HFFc6 (cell line): ENCODE measurements around the gene PACSIN3. TPM values are rescaled to one million over a fixed set of nuclear protein-coding genes. Genes with fewer than 3 reads are reported as not detected.

Experiments
- DNase-seq: peaks from one replicate; pipeline ENCODE4 v3.0.0-alpha.2; 2018
- H3K27ac Mint-ChIP-seq: 2 replicates; pipeline ENCODE4 v1.8.0; 2020; ENCODE audit warnings: mild to moderate bottlenecking, mixed read lengths
- H3K27me3 Mint-ChIP-seq: 2 replicates; pipeline ENCODE4 v1.8.0; 2021; ENCODE audit warnings: mild to moderate bottlenecking, moderate library complexity, mixed read lengths; ENCODE audit not compliant: insufficient read depth
- H3K36me3 Mint-ChIP-seq: 2 replicates; pipeline ENCODE4 v1.8.0; 2021; ENCODE audit warnings: low read depth, mixed read lengths
- H3K4me1 Mint-ChIP-seq: 2 replicates; pipeline ENCODE4 v1.8.0; 2020; ENCODE audit warnings: low read depth, mixed read lengths
- H3K4me3 Mint-ChIP-seq: 2 replicates; pipeline ENCODE4 v1.8.0; 2020; ENCODE audit warnings: mild to moderate bottlenecking, moderate library complexity, mixed read lengths
- H3K9me3 Mint-ChIP-seq: 2 replicates; pipeline ENCODE4 v1.8.0; 2020; ENCODE audit warnings: mild to moderate bottlenecking, mixed read lengths
- total RNA-seq, 6 experiments: library from RNA; stranded (reverse); fragmentation: NEBNext Ultra II Directional; extraction: Animal tissue kit (Norgen Biotek cat#: 25700); gene quantifications; 2 replicates in 1 of 6; 3 replicates in 5 of 6; pipeline ENCODE4 v1.2.3, GENCODE V29; 2021
- TF ChIP-seq, protein P1 (sequence below): fragments of 200-600 bp; sonication (generic); IDR thresholded peaks from 2 replicates; pipeline ENCODE4 v1.5.0; 2021; ENCODE audit warnings: antibody characterized with exemption, mild to moderate bottlenecking

The PACSIN3 gene
- total RNA-seq, 6 experiments from 2014 or later = 10.3 to 30.9 (median 22.1) TPM

DNA sequence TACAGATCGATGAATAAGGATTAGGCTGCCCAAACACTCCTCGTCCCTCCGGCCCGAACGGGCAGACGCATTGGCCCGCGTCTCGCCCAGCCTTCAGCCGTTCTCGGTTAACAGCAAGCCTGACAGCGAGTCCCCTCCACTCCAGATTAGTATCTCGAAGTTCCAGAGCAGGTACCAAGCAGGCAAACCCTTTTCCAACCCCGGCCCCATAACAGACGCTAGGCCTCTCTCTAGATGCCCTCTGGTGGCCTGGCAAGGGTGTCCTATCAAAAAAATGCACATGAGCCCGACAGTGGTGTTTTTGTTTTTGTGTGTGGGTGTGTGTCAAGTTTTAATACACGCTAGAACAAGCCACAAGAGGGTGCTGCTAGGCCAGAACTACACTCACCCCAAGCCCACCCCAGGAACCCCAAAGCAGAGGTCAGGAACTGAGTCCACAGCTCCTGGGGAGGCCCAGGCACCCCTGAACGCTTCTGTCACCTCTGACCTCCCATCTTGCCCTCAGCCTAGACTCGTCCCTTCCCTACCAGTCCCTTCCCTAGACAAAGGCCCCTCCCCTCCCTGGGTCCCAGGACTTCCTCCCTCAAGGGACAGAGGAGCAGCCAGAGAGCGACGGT, 8.9 kb downstream of the PACSIN3 start:
- peaks cover 25% of the 10 kb centered on the region for H3K4me1 Mint-ChIP-seq
- peaks cover 7% of the 10 kb centered on the region for H3K27me3 Mint-ChIP-seq
- H3K9me3 Mint-ChIP-seq = no peaks in the 10 kb centered on the region
- DNase-seq = peak; percentile 82
- TF ChIP-seq, protein P1, sequence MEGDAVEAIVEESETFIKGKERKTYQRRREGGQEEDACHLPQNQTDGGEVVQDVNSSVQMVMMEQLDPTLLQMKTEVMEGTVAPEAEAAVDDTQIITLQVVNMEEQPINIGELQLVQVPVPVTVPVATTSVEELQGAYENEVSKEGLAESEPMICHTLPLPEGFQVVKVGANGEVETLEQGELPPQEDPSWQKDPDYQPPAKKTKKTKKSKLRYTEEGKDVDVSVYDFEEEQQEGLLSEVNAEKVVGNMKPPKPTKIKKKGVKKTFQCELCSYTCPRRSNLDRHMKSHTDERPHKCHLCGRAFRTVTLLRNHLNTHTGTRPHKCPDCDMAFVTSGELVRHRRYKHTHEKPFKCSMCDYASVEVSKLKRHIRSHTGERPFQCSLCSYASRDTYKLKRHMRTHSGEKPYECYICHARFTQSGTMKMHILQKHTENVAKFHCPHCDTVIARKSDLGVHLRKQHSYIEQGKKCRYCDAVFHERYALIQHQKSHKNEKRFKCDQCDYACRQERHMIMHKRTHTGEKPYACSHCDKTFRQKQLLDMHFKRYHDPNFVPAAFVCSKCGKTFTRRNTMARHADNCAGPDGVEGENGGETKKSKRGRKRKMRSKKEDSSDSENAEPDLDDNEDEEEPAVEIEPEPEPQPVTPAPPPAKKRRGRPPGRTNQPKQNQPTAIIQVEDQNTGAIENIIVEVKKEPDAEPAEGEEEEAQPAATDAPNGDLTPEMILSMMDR = peak; percentile 85
- peaks cover 8% of the 10 kb centered on the region; the same call in 1 of the 2 replicates for H3K36me3 Mint-ChIP-seq
- peak overlapping the region; percentile 99 for H3K27ac Mint-ChIP-seq
- peak overlapping the region; percentile 96 for H3K4me3 Mint-ChIP-seq

DNA sequence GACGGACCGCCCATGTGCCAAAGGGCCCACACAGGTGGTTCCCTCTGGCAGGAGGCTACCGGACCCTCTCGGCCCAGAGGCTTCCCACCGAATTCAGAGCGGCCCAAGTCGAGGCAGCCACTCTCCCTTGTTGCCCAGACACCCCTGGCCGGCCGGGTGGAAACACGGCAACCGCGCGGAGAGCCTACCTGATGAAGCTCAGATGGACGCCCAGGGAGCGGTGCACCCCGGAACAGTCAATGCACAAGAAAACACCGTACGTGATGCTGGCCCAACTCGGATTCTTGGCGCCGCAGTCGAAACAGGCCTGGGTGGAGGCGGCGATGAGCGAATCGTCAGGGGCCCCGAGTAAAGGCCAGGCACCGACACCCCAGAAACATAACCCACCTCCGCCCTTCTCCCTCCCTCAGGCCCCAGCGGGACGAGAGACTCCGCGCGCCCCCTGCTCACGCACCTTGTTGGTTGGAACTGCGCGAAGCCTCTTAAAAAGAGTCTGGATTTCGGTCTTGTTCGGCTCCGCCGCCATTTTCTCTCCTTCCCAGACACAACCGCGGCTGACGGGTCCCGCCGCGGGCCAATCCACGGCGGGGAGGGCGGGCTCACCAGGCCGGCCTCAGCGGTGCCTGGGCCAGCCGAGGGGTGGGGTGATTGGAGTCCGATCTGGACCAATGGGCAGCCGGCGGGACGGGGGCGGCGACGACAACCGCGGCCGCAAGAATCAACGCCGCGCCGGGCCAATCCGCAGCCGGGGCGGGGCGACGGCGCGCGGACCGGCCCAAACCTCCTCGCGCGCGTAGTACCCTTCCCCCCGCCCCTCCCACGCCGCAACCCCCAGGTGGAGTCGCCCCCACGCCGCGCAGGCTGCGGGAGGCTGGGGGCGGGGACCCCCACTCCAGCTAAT, 9.7 kb downstream of the PACSIN3 start, which contains the start of gene ARFGAP2:
ARFGAP2 (minus strand) TSS at position 552 of the 901 bp plus-strand sequence; CDS start at position 526, 26 bp downstream.
- Mint-ChIP-seq H3K9me3 (no peaks in the 10 kb centered on the region), H3K4me3 (peak within 1 kb of the TSS; percentile 96), H3K4me1 (peaks cover 25% of the 10 kb centered on the region), H3K36me3 (peaks cover 8% of the 10 kb centered on the region; the same call in 1 of the 2 replicates), H3K27ac (peak within 1 kb of the TSS; percentile 99), H3K27me3 (peaks cover 9% of the 10 kb centered on the region)
- TF ChIP-seq, protein P1 = no peak
- DNase-seq = peak; percentile 93

DNA sequence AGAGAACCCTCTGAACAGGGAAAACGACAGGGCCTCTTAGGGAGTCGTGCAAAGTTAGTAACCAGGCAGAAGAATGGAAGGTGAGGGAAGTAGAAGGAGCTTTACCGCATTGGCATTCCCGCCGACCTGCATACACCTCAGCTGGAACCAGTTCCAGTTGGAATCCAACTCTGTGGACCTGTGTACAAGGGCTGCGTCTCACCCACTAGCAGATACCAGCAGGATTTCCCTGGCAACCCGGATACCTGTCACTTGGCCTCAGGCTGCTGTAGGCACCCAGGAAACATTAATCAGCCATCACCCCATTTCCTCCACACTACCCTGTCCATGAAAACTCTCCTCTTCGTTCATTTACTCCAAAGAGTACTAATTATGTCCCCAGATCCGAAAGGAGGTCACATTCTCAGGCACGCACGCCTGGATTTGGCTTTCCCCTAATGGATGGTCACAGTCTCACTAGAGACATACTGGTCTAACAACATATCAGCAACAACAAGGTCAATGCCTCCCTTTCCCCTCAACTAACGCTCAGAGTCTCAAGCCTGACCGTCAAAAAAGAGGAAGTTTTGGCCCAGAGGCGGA, 10.4 kb downstream of the PACSIN3 start:
- Mint-ChIP-seq H3K27me3 (peaks cover 10% of the 10 kb centered on the region), H3K36me3 (peaks cover 8% of the 10 kb centered on the region), H3K4me1 (peaks cover 25% of the 10 kb centered on the region), H3K4me3 (peak overlapping the region; percentile 96), H3K27ac (peak overlapping the region; percentile 99), H3K9me3 (no peaks in the 10 kb centered on the region)
- TF ChIP-seq, protein P1 = no peak
- DNase-seq = no peak

DNA sequence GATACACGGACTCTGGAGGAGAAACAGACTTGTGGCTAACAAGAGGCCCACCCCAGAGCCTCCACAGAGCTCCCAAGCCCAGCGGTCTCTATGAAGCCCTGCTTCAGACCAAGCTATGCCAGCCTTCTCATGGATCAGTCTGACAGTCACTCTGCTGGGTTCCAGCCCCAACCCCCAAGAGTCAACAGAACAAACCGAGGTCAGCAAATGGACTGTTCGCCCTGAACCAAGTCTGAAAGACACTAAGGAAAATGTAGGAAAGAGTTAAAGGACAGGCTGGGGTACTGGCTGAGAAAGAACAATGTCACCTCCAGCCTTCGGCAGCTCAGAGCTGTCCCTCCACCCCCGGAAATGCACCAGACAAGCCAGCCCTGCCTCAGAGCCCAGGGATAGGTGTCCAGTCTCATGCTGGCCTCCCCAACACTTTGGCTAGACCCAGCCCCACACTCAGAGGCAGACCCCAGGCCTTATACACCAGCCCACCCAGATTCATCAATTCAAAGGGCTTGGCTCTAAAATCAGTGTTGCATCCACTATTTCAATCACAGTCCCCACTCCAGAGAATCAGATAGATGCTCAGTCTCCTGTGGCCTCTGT, 13.4 kb downstream of the PACSIN3 start:
- DNase-seq = no peak
- peaks cover 10% of the 10 kb centered on the region for H3K27me3 Mint-ChIP-seq
- TF ChIP-seq, protein P1 = no peak
- peaks cover 8% of the 10 kb centered on the region for H3K36me3 Mint-ChIP-seq
- no peak overlapping the region for H3K27ac Mint-ChIP-seq
- peaks cover 22% of the 10 kb centered on the region for H3K4me1 Mint-ChIP-seq
- no peak overlapping the region for H3K4me3 Mint-ChIP-seq
- H3K9me3 Mint-ChIP-seq = no peaks in the 10 kb centered on the region

DNA sequence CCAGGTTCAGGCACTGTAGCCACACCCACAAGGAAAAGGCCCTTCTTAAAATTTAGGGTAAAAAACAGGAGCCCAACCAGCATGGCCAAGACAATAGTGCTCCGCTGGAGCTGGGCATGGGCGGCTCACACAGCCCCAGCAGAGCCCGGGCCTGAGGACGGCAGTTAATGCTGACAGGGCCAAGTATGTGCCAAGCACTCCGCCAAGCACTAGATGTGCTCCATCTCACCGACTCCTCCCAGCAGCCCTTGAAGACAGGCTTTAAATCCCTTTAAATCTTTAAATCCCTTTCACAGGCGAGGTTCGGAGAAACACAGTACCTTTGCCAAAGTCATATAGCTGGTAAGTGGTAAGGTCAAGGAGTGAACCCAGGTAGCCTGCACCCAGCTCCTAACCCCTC, 14.4 kb downstream of the PACSIN3 start:
- Mint-ChIP-seq H3K4me1 (peaks cover 15% of the 10 kb centered on the region), H3K27me3 (peaks cover 10% of the 10 kb centered on the region), H3K36me3 (peaks cover 8% of the 10 kb centered on the region), H3K27ac (no peak overlapping the region), H3K4me3 (no peak overlapping the region), H3K9me3 (no peaks in the 10 kb centered on the region)
- no peak for DNase-seq
- TF ChIP-seq, protein P1 = no peak
